Thymus (tissue), 11 donors: ENCODE data around the gene EPGN. TPM values are rescaled to one million over a fixed set of nuclear protein-coding genes. Genes with fewer than 3 reads are reported as not detected.
A peak's percentile ranks its signal among the peaks of the same experiment; 100 is the strongest.
"Not testable (repeated sequence)": the region's sequence is repeated elsewhere in the genome, so short reads cannot be mapped to it uniquely, and the experiment has no call there.

Experiments
- DNase-seq, 9 donors: peaks; one replicate each; pipeline ENCODE4 v3.0.0-alpha.2; 2013; ENCODE audit warnings: low spot score in 9 of 9, low read depth in 6 of 9, missing footprints in 1 of 9
- H3K27ac ChIP-seq, 2 donors: one replicate each; pipeline ENCODE4 v1.5.1; 2013; ENCODE audit warnings: control low read depth in 1 of 2, low read depth in 1 of 2, low read length in 1 of 2, mild to moderate bottlenecking in 1 of 2, moderate library complexity in 1 of 2
- H3K27me3 ChIP-seq, 2 donors: one replicate each; pipeline ENCODE4 v1.5.1; 2013; ENCODE audit warnings: low read length in 1 of 2; ENCODE audit not compliant: control insufficient read depth in 2 of 2, insufficient read depth in 1 of 2
- H3K36me3 ChIP-seq, 2 donors: one replicate each; pipeline ENCODE4 v1.5.1; 2013; ENCODE audit warnings: low read length in 1 of 2, mild to moderate bottlenecking in 1 of 2, moderate library complexity in 1 of 2; ENCODE audit not compliant: control insufficient read depth in 2 of 2, insufficient read depth in 2 of 2
- H3K4me1 ChIP-seq, 2 donors: one replicate each; pipeline ENCODE4 v1.5.1; 2013; ENCODE audit warnings: low read length in 2 of 2; ENCODE audit not compliant: control insufficient read depth in 2 of 2, insufficient read depth in 2 of 2
- H3K4me3 ChIP-seq, 2 donors: one replicate each; pipeline ENCODE4 v1.5.1; 2013; ENCODE audit warnings: low read length in 2 of 2, control low read depth in 1 of 2, mild to moderate bottlenecking in 1 of 2
- H3K9me3 ChIP-seq, 2 donors: one replicate each; pipeline ENCODE4 v1.5.1; 2013; ENCODE audit warnings: low read length in 1 of 2, mild to moderate bottlenecking in 1 of 2; ENCODE audit not compliant: control insufficient read depth in 2 of 2, insufficient read depth in 1 of 2
- WGBS: extraction: QIAGEN DNeasy Blood & Tissue Kit; methylation state at CpG from one replicate; pipeline ENCODE4 v1.1.7; 2013; 5-methylcytosine and 5-hydroxymethylcytosine counted together
- polyA plus RNA-seq: library from polyadenylated mRNA; stranded (reverse); fragments of 200-250 nt; gene quantifications from one replicate; pipeline ENCODE4 v1.2.3, GENCODE V29; 2013
- total RNA-seq: library from RNA; stranded (reverse); fragments of 120-200 nt; gene quantifications from one replicate; pipeline ENCODE4 v1.2.4, GENCODE V29; 2013
- donor health status: healthy.

The EPGN gene
- total and polyA plus RNA-seq, 2 donors: 0.52 to 5.8 TPM

DNA sequence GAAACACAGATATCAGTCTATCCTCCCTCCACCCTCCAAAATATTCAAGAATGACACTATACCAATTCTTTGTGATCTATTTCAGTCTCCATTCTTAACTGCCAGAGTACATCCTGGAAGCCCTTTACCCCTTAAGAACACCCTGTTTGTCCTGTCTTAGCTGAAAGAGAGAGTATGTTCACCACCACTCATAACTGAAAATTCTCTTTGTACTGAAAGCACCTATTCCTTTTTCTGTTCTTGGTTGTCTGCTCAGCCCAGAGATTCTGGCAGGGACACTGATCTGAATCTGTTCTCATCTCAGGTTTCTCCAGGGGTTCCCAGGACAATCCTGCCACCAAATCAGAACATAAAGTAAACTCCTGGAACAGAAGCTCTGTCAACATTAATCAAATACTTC is 31.2 kb downstream of the EPGN start:
- DNase-seq: no peak
- Histone ChIP-seq H3K4me3 (no peak overlapping the region), H3K27me3 (no peaks in the 10 kb centered on the region), H3K36me3 (no peaks in the 10 kb centered on the region), H3K4me1 (no peaks in the 10 kb centered on the region), H3K9me3 (peaks cover 0 to 9% of the 10 kb centered on the region in 2 donors), H3K27ac (no peak overlapping the region)

DNA sequence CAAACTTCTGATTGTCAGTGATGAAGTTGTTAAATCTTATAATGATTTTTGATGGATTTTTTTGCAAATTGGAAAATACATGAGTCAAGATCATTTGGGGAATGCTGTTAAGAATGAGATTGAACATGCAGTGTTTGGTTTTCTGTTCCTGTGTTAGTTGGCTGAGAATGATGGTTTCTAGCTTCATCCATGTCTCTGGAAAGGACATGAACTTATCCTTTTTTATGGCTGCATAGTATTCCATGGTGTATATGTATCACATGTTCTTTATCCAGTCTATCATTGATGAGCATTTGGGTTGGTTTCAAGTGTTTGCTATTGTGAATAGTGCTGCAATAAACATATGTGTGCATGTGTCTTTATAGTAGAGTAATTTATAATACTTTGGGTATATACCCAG is 32.2 kb downstream of the EPGN start:
- not testable (repeated sequence) for H3K36me3 ChIP-seq, H3K27me3 ChIP-seq, H3K9me3 ChIP-seq, H3K27ac ChIP-seq, H3K4me1 ChIP-seq, DNase-seq, H3K4me3 ChIP-seq

GRCh38 chr4:74344031-74344430 is 35.8 kb downstream of the EPGN start:
- WGBS: 91% methylated on average over 1 of the region's 1 CpG
- no peak for DNase-seq
- Histone ChIP-seq H3K9me3 (peaks cover 0 to 9% of the 10 kb centered on the region in 2 donors), H3K4me3 (no peak overlapping the region), H3K4me1 (no peaks in the 10 kb centered on the region), H3K27ac (no peak overlapping the region), H3K27me3 (no peaks in the 10 kb centered on the region), H3K36me3 (no peaks in the 10 kb centered on the region)

GRCh38 chr4:74353858-74354257 is 45.6 kb downstream of the EPGN start:
- H3K9me3 ChIP-seq: no peaks in the 10 kb centered on the region
- no peaks in the 10 kb centered on the region for H3K36me3 ChIP-seq
- DNase-seq: no peak
- no peak overlapping the region for H3K27ac ChIP-seq
- H3K4me3 ChIP-seq: no peak overlapping the region
- WGBS: 48% methylated on average over 4 of the region's 4 CpGs
- H3K4me1 ChIP-seq: no peaks in the 10 kb centered on the region
- no peaks in the 10 kb centered on the region for H3K27me3 ChIP-seq

- whole genome bisulfite sequencing: 98% methylated on average over 1 of the region's 1 CpG
- Histone ChIP-seq H3K9me3 (no peaks in the 10 kb centered on the region), H3K27me3 (no peaks in the 10 kb centered on the region), H3K4me3 (no peak overlapping the region), H3K4me1 (no peaks in the 10 kb centered on the region), H3K27ac (no peak overlapping the region), H3K36me3 (no peaks in the 10 kb centered on the region)
- DNase-seq: no peak
Measured at GRCh38 chr4:74357965-74358364, 49.7 kb downstream of the EPGN start.

DNA sequence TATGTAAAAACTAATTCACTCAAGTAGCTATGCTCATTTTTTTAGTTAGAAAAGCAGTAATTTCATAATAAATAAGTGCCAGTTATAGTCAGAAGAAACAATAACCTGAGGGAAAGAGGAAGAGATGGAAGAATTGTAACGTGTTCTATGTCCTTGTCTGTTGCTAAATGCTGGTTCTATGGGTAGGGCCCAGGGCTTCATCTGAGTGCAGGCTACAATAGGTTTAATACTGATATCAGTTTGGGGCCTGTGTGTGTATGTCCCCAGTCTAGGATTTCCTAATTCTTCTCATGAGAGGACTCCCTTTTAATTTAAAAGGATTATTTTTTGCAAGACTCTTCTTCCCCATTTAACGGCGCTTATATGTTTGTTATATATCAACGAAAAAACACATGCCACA is 53.4 kb downstream of the EPGN start:
- Histone ChIP-seq H3K27ac (no peak overlapping the region), H3K36me3 (no peaks in the 10 kb centered on the region), H3K4me3 (no peak overlapping the region), H3K9me3 (no peaks in the 10 kb centered on the region), H3K4me1 (peaks cover 7 to 10% of the 10 kb centered on the region in 2 donors), H3K27me3 (peaks cover 2 to 22% of the 10 kb centered on the region in 2 donors)
- DNase-seq: no peak
- WGBS: 71% methylated on average over 4 of the region's 4 CpGs

DNA sequence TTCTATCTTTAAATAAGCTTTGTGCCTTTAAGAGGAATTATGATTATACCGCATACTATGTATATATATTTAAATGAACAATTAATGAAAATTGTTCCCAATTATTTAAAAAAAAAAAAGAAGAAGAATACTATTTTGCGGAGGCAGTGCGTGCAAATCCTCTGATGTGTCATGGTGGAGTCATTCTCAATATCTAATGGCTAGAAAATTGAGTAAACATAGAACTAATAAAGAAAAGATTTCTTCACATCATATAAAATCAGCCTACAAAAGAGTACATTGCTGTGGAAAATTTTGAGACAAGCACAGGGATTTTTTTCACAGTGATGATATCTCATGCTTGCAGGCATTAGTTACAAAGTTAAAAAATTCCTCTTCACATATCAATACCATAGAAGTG is 54.1 kb downstream of the EPGN start:
- H3K27me3 ChIP-seq: peaks cover 2 to 24% of the 10 kb centered on the region in 2 donors
- DNase-seq: no peak
- no peaks in the 10 kb centered on the region for H3K36me3 ChIP-seq
- H3K4me1 ChIP-seq: peaks cover 7 to 10% of the 10 kb centered on the region in 2 donors
- H3K27ac ChIP-seq: no peak overlapping the region
- WGBS: over 99% methylated on average over 3 of the region's 3 CpGs
- no peaks in the 10 kb centered on the region for H3K9me3 ChIP-seq
- no peak overlapping the region for H3K4me3 ChIP-seq

- Histone ChIP-seq H3K4me3 (no peak overlapping the region), H3K9me3 (no peaks in the 10 kb centered on the region), H3K4me1 (peaks cover 7 to 10% of the 10 kb centered on the region in 2 donors), H3K27me3 (peaks cover 2 to 24% of the 10 kb centered on the region in 2 donors), H3K27ac (no peak overlapping the region), H3K36me3 (no peaks in the 10 kb centered on the region)
- no peak for DNase-seq
- 31% methylated on average over 8 of the region's 8 CpGs for WGBS
Measured at GRCh38 chr4:74364256-74364651, 56.0 kb downstream of the EPGN start.

DNA sequence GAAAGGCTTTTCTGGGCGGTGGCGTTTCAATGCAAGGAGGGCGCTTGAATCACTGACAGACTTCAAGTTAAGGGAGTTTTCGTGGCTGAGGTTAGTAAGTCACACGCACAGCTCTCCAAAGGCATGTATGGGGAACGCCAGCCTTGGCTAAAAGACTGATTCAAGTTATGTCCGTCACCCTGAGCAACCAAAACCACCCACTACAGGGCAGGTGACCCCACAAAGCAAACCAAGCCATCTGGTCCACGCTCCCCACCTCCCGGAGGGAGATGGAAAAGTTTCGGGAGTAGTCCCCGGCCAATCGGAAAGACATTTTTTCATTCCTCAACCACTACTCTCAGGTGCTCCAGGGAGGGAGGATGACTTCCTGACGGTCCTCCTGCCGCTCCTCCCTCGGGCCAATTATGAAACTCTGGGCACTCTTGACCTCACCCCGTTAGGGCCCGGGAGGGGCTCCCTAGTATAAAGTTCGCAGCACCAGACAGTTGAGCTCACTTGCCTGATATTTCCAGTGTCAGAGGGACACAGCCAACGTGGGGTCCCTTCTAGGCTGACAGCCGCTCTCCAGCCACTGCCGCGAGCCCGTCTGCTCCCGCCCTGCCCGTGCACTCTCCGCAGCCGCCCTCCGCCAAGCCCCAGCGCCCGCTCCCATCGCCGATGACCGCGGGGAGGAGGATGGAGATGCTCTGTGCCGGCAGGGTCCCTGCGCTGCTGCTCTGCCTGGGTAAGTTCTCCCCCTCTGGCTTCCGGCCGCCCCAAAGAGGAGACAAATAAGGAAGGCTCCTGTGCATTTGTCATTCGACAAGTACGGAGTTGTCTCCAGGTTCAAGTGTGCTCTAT is 56.6 kb downstream of the EPGN start, which contains the start of gene EREG:
TSS of gene EREG (plus strand) at position 494 of the 840 bp plus-strand sequence. CDS start at position 658, 164 bp downstream.
- Histone ChIP-seq H3K36me3 (no peaks in the 10 kb centered on the region), H3K9me3 (no peaks in the 10 kb centered on the region), H3K4me3 (peak within 1 kb of the TSS in 1 of 2 donors; percentile 36), H3K27me3 (peaks cover 2 to 24% of the 10 kb centered on the region in 2 donors), H3K4me1 (peaks cover 7 to 10% of the 10 kb centered on the region in 2 donors), H3K27ac (no peak within 1 kb of the TSS)
- DNase-seq: peak in 3 of 9 donors; percentile 7 to 42 (median 18)
- WGBS: 3% methylated on average over 40 of the region's 40 CpGs
